Activated naive CD8-positive, alpha-beta T cell treated with anti-CD3 and anti-CD28 coated beads, Interleukin-2, amount 10 ng/mL, durations not matched to agents 7 days and 5 days (primary cell): Measurements from ENCODE around the gene ARFRP1. TPM values are rescaled to one million over a fixed set of nuclear protein-coding genes. Genes with fewer than 3 reads are reported as not detected.

ENCODE experiments used
- ATAC-seq: fragments of 150-1000 bp; cut with Tn5 transposase; one replicate; pipeline ENCODE4 v1.10.0; 2021; ENCODE audit warnings: low read depth, moderate library complexity
- POLR2A ChIA-PET: fragments of 350-600 bp; sonication (Branson Sonifier 250); formaldehyde crosslinking; loops from one replicate; lab custom pipeline; 2021; ENCODE audit warnings: antibody characterized with exemption; lab: Charles Lee
- DNase-seq: peaks from one replicate; pipeline ENCODE4 v3.0.0; 2021
- H3K27ac Mint-ChIP-seq: one replicate; pipeline ENCODE4 v1.8.0; 2022; ENCODE audit warnings: mild to moderate bottlenecking, mixed read lengths
- H3K27me3 Mint-ChIP-seq: one replicate; pipeline ENCODE4 v1.8.0; 2022; ENCODE audit warnings: mild to moderate bottlenecking, moderate library complexity, mixed read lengths
- H3K36me3 Mint-ChIP-seq: one replicate; pipeline ENCODE4 v1.8.0; 2021; ENCODE audit warnings: mild to moderate bottlenecking, mixed read lengths
- H3K4me1 Mint-ChIP-seq: one replicate; pipeline ENCODE4 v1.8.0; 2021; ENCODE audit warnings: mixed read lengths
- H3K4me3 Mint-ChIP-seq: one replicate; pipeline ENCODE4 v1.8.0; 2022; ENCODE audit warnings: mild to moderate bottlenecking, moderate library complexity, mixed read lengths
- H3K9me3 Mint-ChIP-seq: one replicate; pipeline ENCODE4 v1.8.0; 2021; ENCODE audit warnings: mixed read lengths
- total RNA-seq, 2 experiments: library from RNA; stranded (reverse); gene quantifications; one replicate each; pipeline ENCODE4 v1.2.3, GENCODE V29; 2021

The ARFRP1 gene
- total RNA-seq, 2 experiments from 2014 or later = 68.8 to 73.1 TPM

DNA sequence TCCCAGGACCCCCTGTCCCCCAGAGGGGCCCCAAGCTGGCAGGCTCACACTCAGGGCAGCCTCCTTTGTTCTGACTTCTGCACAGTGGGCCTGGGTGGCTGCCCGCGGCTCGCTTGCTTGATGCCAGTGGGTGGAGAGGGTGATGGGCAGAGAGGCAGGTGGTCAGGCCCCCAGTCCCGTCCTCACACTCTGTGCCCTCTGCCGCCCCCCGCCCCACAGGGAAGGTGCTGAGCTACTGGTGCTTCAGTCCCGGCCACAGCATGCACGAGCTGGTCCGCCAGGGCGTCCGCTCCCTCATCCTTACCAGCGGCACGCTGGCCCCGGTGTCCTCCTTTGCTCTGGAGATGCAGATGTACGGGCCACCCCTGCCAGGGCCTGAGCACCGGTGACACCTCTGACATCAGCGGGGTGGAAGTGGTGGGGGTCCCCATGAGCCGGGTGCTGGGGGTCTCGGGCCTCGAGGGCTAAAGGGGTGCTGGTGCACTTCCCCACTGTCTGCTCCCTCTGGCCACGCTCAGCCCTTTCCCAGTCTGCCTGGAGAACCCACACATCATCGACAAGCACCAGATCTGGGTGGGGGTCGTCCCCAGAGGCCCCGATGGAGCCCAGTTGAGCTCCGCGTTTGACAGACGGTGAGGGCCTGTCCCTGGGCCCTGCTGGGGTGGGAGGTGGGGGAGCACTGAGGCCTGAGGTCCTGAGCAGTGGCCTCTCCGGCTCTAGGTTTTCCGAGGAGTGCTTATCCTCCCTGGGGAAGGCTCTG lies 20.2 kb downstream of the ARFRP1 start:
- POLR2A ChIA-PET = interaction anchor here (0.6 kb wide), 1 partner anchor 161 kb away, joined by 3 read pairs; no protein-coding TSS in a partner anchor
- H3K36me3 Mint-ChIP-seq = peaks cover 2% of the 10 kb centered on the region
- H3K27me3 Mint-ChIP-seq = no peaks in the 10 kb centered on the region
- H3K27ac Mint-ChIP-seq = no peak overlapping the region
- no peaks in the 10 kb centered on the region for H3K9me3 Mint-ChIP-seq
- no peaks in the 10 kb centered on the region for H3K4me1 Mint-ChIP-seq
- ATAC-seq (no peak), DNase-seq (no peak)
- H3K4me3 Mint-ChIP-seq = no peak overlapping the region

DNA sequence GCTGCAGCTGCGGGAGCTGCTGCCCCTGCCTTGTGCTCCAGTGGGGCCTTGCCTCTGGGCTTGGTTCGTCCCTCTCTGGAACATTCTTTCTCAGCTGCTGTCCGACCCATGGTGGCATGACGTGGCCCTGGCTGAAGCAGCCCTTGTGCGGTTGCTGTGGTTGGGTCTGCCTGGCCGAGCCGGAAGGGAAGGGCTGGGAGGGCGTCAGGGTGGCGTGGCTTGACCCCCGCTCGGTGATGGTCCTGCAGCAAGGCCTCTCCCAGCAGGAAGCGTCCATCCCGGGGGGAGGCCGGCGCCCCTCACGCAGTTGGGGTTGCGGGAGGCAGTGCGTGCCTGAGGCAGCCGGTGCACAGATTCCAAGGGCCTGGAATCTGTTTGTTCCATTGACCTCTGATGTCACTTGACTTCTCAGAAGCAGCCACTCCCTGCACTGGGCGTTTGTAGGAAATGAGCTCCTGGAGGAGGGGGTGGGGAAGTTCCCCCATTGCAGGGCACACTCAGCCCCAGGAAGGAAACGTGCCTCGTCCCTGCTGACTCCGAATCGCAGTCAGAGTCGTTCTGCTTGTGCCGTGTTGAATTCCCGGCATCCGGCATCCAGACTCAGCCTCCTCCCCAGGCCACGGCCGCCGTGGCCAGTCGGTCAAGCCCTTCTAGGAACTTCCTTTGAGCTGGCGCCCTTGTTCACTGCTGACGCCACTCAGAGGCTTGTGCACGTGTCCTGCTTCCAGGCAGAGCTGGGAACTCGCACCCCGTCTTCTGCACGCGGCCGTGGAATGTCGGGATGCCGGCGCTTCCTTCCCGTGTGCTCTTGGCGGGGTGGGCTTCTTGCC lies 21.1 kb downstream of the ARFRP1 start:
- DNase-seq (no peak), ATAC-seq (no peak)
- H3K4me1 Mint-ChIP-seq = no peaks in the 10 kb centered on the region
- H3K27ac Mint-ChIP-seq = no peak overlapping the region
- H3K27me3 Mint-ChIP-seq = no peaks in the 10 kb centered on the region
- H3K36me3 Mint-ChIP-seq = peaks cover 2% of the 10 kb centered on the region
- no peak overlapping the region for H3K4me3 Mint-ChIP-seq
- H3K9me3 Mint-ChIP-seq = no peaks in the 10 kb centered on the region
- POLR2A ChIA-PET = interaction anchor here (0.5 to 0.6 kb wide), 4 partner anchors 60 to 160 kb away, joined by 3 to 6 read pairs (median 3); partner anchors contain the start of gene GMEB2

DNA sequence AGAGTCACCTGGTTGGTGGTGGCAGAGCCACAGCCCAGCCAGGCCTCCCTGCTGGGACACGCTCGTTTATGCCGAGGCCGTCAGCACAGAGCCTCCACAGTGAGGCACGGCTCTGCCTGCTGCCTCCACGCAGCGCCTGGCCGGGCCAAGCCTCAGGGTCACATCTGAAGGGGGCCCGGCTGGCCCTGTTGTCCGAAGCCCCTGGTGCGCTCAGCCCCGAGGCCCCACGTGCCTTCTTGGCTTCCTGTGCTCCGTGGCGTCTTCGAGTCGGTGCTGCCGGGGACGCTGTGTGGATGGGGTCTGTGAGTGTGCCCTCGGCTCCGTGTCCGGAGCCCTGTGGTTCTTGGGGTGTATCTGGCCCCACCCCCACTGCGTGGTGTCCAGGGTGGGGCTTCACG lies 21.7 kb downstream of the ARFRP1 start:
- no peak overlapping the region for H3K27ac Mint-ChIP-seq
- no peak overlapping the region for H3K4me3 Mint-ChIP-seq
- H3K27me3 Mint-ChIP-seq = no peaks in the 10 kb centered on the region
- no peaks in the 10 kb centered on the region for H3K9me3 Mint-ChIP-seq
- no peaks in the 10 kb centered on the region for H3K36me3 Mint-ChIP-seq
- ATAC-seq = no peak
- no peaks in the 10 kb centered on the region for H3K4me1 Mint-ChIP-seq
- POLR2A ChIA-PET = interaction anchor here (0.5 to 0.6 kb wide), 3 partner anchors 59 to 113 kb away, joined by 3 to 6 read pairs (median 3); partner anchors contain the start of gene GMEB2
- DNase-seq = no peak

DNA sequence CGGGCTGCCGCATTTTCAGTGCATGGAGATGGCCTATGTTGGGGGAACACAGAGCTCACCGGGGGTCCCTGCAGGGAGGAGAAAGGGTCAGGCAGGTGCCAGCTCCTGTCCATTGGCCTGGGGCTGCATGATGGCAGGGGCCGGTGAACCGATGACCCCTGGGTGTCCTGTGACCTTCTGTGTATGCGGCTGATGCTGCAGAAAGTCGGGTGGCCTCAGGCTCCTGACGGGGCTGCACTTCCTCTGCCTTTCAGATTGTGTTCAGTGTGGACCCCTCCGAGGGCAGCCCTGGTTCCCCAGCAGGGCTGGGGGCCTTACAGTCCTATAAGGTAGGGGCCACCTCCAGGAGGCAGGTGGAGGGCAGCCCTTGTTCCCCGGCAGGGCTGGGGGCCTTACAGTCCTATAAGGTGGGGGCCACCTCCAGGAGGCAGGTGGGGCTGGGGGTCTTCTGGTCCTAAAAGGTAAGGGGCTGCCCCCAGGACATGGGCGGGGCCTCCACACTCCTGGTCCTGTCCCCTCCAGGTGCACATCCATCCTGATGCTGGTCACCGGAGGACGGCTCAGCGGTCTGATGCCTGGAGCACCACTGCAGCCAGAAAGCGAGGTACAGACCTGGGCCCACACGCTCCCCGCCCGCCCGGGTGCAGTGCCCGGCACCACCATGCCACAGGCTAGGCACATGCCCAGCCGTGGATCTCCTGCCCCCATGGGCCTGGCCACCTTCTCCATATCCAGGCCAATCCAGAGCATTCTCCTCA lies 22.3 kb downstream of the ARFRP1 start:
- POLR2A ChIA-PET = no interaction called here
- no peak overlapping the region for H3K27ac Mint-ChIP-seq
- no peaks in the 10 kb centered on the region for H3K27me3 Mint-ChIP-seq
- DNase-seq (no peak), ATAC-seq (no peak)
- H3K9me3 Mint-ChIP-seq = no peaks in the 10 kb centered on the region
- no peak overlapping the region for H3K4me3 Mint-ChIP-seq
- H3K36me3 Mint-ChIP-seq = no peaks in the 10 kb centered on the region
- no peaks in the 10 kb centered on the region for H3K4me1 Mint-ChIP-seq

DNA sequence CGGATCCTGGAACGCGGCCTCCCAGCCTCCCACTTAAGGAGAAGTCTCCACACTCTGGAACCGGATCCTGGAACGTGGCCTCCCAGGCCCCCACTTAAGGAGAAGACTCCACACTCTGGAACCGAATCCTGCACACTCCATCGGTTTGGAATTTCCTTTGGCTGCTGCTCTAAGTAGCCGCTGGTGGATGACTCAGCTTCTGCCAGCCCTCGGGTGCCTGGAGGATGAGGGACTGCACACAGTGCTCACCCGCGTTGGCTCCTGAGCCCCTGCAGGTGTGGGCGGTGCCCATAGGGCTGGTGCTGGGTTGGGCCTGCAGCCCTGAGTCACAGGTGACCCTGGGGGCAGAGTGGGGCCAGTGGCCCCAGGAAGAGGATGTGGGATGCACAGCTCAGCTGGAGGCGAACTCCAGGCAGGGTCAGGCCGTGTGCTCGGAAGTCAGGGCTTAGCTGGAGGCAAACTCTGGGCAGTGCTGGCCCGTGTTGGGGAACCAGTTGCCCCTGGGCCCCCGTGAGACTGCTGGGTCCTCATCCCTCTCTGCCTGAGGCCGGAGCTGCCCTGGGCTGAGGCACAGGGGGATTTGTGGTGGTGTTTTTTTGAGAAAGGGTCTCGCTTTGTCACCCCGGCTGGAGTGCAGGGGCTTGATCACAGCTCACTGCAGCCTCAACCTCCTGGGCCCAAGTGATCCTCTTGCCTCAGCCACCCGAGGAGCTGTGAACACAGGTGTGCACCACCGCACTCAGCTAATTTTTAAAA lies 25.2 kb downstream of the ARFRP1 start:
- Mint-ChIP-seq H3K27me3 (no peaks in the 10 kb centered on the region), H3K36me3 (no peaks in the 10 kb centered on the region), H3K9me3 (no peaks in the 10 kb centered on the region), H3K4me1 (no peaks in the 10 kb centered on the region), H3K27ac (no peak overlapping the region), H3K4me3 (no peak overlapping the region)
- ATAC-seq (no peak), DNase-seq (no peak)
- POLR2A ChIA-PET = interaction anchor here (0.9 kb wide), 1 partner anchor 24 kb away, joined by 3 read pairs; the partner anchor contains the start of gene RTEL1

DNA sequence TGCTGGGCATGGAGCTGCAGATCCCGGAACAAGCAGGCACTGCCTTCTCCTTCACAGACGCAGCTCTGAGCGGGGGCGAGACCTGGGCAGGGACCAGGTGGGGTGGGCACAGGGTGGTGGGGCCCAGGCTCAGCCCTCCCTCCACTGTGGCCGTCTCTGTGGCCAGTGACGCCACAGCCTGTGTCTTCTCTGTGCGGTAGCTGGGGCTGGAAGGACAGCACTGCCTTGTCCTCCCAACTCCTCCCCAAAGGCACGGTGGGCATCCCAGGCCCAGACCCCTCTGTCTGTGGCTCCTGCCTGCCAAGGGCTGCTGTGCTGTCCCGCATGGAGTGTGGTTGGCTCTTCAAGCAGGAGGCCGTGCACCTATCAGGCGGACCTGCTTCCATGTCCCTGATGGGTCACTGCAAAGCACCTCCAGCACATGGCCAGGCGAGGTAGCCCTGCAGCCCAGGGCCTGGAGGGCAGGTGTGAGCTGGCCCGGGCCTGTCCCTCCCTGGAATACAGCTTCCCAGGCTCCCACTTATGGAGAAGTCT lies 26.1 kb downstream of the ARFRP1 start:
- Mint-ChIP-seq H3K36me3 (no peaks in the 10 kb centered on the region), H3K27ac (no peak overlapping the region), H3K4me1 (no peaks in the 10 kb centered on the region), H3K9me3 (no peaks in the 10 kb centered on the region), H3K27me3 (no peaks in the 10 kb centered on the region), H3K4me3 (no peak overlapping the region)
- POLR2A ChIA-PET = no interaction called here
- DNase-seq (no peak), ATAC-seq (no peak)

DNA sequence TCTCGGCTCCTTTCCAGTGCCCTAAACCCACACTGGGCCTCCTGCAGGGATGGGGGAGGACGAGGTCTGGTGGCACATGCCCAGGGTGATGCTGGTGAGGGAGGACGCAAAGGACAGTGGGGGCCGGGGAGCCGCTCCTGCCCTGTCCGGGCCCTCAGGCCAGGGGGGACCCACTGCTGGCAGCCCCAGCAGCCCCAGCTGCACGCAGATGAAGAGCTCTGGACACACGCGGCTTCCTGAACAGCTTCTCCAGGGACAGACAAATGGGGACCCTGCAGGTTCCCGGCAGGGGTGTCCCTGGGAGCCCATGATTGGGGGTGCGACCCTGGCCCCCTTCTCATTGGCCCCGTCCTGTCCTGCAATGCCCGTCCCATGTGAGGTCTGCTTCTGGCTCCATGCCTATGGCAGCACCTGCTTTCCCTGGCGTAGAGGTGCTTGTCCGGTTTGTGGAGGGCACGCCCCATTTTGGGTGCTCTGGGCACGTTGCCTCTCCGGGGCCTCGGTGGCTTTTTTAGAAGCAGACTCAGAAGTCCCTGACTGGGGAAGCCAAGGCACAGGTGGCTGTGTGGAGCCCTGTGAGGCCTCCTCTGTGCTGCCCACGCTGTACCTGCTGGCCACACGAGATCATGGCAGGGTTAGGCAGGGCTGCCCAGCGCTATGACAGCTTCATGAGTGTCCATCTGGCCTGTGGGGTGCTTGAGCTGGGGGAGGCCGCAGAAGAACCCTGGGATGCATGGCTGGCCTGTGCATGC lies 26.7 kb downstream of the ARFRP1 start:
- H3K27ac Mint-ChIP-seq = no peak overlapping the region

DNA sequence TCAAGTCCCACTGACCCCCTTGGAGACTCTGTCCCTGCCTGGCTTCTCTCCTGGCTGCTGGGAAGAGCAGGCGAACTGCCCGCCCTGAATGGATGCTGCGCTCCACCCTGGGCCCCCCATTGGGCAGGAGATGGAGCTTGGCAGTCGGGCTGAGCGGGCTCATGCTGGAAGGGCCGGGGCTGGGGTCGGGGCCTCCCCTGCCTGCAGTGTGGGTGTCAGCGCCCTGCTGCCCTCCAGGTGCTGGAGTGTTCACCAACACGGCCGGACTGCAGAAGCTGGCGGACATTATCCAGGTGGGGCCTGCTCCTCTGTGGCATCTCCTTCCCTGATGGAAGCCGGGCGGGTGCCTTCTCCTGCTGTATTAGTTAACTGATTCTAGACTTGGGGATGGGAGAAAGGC lies 27.3 kb downstream of the ARFRP1 start:
- Mint-ChIP-seq H3K4me1 (no peaks in the 10 kb centered on the region), H3K4me3 (no peak overlapping the region), H3K9me3 (no peaks in the 10 kb centered on the region), H3K27ac (no peak overlapping the region), H3K36me3 (peaks cover 5% of the 10 kb centered on the region), H3K27me3 (no peaks in the 10 kb centered on the region)
- ATAC-seq (no peak), DNase-seq (no peak)
- POLR2A ChIA-PET = interaction anchor here (0.5 kb wide), 1 partner anchor 190 kb away, joined by 3 read pairs; no protein-coding TSS in a partner anchor

More for the DNA sequence above, 26.7 kb downstream of the ARFRP1 start:
- Mint-ChIP-seq H3K4me1 (no peaks in the 10 kb centered on the region), H3K4me3 (no peak overlapping the region), H3K27me3 (no peaks in the 10 kb centered on the region), H3K9me3 (no peaks in the 10 kb centered on the region), H3K36me3 (peaks cover 3% of the 10 kb centered on the region)
- ATAC-seq = no peak
- POLR2A ChIA-PET = no interaction called here
- DNase-seq = no peak

DNA sequence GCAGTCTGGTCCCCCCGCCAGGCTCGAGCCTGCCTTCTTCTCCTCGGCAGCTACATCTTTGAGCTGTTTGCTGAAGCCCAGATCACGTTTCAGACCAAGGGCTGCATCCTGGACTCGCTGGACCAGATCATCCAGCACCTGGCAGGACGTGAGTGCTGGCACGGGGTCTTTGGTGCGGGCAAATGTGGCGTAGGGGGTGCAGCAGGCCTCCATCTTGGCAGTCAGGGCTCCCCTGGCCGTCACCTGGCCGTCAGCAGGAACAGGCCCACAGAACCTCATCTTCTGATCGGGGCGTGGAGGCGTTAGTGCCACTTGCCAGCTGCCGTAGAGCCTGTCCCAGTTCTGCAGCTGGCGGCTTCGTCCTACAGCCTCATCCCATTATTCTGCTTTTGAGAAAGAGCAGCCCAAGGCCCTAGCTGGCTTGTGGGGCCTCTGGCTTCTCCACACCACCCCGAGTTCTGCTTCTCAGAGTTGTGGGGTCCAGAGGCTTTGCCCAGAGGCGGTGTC lies 27.9 kb downstream of the ARFRP1 start:
- DNase-seq = no peak
- Mint-ChIP-seq H3K27ac (no peak overlapping the region), H3K36me3 (peaks cover 5% of the 10 kb centered on the region), H3K9me3 (no peaks in the 10 kb centered on the region), H3K4me3 (no peak overlapping the region), H3K4me1 (no peaks in the 10 kb centered on the region), H3K27me3 (no peaks in the 10 kb centered on the region)
- ATAC-seq = no peak
- POLR2A ChIA-PET = interaction anchor here (0.5 kb wide), 1 partner anchor 191 kb away, joined by 3 read pairs; no protein-coding TSS in a partner anchor

DNA sequence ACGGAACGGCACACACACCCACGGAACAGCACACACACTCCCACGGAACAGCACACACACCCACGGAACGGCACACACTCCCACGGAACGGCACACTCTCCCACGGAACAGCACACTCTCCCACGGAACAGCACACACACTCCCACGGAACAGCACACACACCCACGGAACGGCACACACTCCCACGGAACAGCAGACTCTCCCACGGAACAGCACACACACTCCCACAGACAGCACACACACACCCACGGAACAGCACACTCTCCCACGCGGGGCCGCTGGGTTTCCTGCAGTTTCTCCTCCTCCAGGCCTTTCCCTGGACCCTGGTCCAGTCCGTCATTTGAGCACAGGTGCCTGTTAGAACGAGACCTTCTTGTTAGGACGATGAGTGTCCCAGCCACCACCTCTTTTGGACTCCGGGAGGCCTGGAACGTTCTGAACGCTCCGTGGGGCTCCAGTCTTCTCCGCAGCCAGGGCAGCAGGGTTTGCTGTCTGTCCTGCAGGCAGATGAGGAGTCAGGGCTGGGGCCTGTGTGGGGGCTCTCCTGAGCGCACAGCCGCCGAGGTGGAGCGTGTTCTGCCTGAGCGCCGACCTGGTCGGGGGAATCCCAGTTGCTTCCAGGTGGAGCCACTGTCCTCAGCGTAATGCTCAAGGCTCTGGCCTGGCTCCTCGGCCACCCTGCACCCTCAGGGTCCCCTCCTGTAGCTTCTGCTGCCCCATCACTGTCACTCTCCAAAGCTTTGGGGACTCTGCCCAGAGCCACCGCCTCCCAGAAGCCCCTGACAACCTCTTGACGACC lies 28.9 kb downstream of the ARFRP1 start:
- ATAC-seq (no peak), DNase-seq (no peak)
- H3K9me3 Mint-ChIP-seq = no peaks in the 10 kb centered on the region
- H3K36me3 Mint-ChIP-seq = peaks cover 6% of the 10 kb centered on the region
- H3K27me3 Mint-ChIP-seq = no peaks in the 10 kb centered on the region
- H3K4me3 Mint-ChIP-seq = no peak overlapping the region
- POLR2A ChIA-PET = no interaction called here
- H3K27ac Mint-ChIP-seq = no peak overlapping the region
- no peaks in the 10 kb centered on the region for H3K4me1 Mint-ChIP-seq

DNA sequence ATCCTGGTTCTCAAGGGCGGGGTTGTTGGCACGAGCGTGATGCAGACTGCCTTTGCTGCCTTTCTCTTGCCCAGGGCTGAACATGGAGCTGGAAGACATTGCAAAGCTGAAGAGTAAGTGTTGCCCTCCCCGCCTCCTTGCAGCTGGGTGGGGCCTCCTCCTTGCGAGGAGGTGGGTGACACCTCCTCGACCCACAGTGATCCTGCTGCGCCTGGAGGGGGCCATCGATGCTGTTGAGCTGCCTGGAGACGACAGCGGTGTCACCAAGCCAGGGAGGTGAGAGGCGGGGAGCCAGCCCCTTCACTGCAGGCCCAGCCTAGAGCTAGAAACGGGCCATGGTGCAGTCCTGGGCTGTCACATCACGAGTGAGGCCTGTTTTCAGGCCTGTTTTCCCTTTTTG lies 29.7 kb downstream of the ARFRP1 start:
- Mint-ChIP-seq H3K4me1 (no peaks in the 10 kb centered on the region), H3K27ac (no peak overlapping the region), H3K9me3 (no peaks in the 10 kb centered on the region), H3K27me3 (no peaks in the 10 kb centered on the region), H3K36me3 (peaks cover 8% of the 10 kb centered on the region), H3K4me3 (no peak overlapping the region)
- POLR2A ChIA-PET = no interaction called here
- no peak for ATAC-seq
- no peak for DNase-seq
